SU-DHL-6 (cell line): Measurements from ENCODE around the gene KRTAP10-10.

Experiments used
- H2AFZ ChIP-seq: fragments of 200-600 bp; sonication (generic); 2 replicates; pipeline ENCODE4 v1.6.1; 2014; ENCODE audit warnings: low read depth, mild to moderate bottlenecking, moderate library complexity, mixed read lengths, antibody characterized with exemption, low read length; ENCODE audit not compliant: severe bottlenecking
- H3F3A ChIP-seq: fragments of 200-600 bp; shearing (Covaris generic); 2 replicates; pipeline ENCODE4 v1.6.0; 2016; ENCODE audit warnings: antibody characterized with exemption, mild to moderate bottlenecking; ENCODE audit not compliant: insufficient read depth
- H3K27ac ChIP-seq: fragments of 200-600 bp; sonication (generic); 2 replicates; pipeline ENCODE4 v1.5.1; 2016; ENCODE audit warnings: low read depth, mild to moderate bottlenecking, low read length, moderate library complexity, mixed read lengths
- H3K27me3 ChIP-seq: fragments of 200-600 bp; sonication (generic), shearing (Covaris generic); 2 replicates; pipeline ENCODE4 v1.6.0; 2014; ENCODE audit warnings: mild to moderate bottlenecking, low read length
- H3K36me3 ChIP-seq: fragments of 200-600 bp; sonication (generic); 2 replicates; pipeline ENCODE4 v1.6.1; 2014; ENCODE audit warnings: mild to moderate bottlenecking, low read length, mixed read lengths
- H3K4me2 ChIP-seq: fragments of 300-600, 200-600 bp; shearing (Covaris generic), sonication (generic); 2 replicates; pipeline ENCODE4 v1.6.0; 2014; ENCODE audit warnings: low read length, low read depth, mild to moderate bottlenecking; ENCODE audit not compliant: poor library complexity, severe bottlenecking
- H3K4me3 ChIP-seq: fragments of 200-600 bp; sonication (generic); 2 replicates; pipeline ENCODE4 v1.5.1; 2014; ENCODE audit warnings: antibody characterized with exemption, low read length, mild to moderate bottlenecking, mixed read lengths; ENCODE audit not compliant: insufficient read depth, poor library complexity, severe bottlenecking
- H3K79me2 ChIP-seq: fragments of 200-600 bp; sonication (generic); 2 replicates; pipeline ENCODE4 v1.6.1; 2014; ENCODE audit warnings: mild to moderate bottlenecking, low read length, moderate library complexity; ENCODE audit not compliant: insufficient read depth
- H3K9ac ChIP-seq: fragments of 200-600 bp; sonication (generic); 2 replicates; pipeline ENCODE4 v1.7.0; 2014; ENCODE audit warnings: mild to moderate bottlenecking, low read length
- H3K9me2 ChIP-seq: fragments of 200-600 bp; sonication (generic); replicated peaks from 2 replicates; pipeline ENCODE4 v1.6.1; 2014; ENCODE audit warnings: low read length; ENCODE audit not compliant: insufficient read depth
- H3K9me3 ChIP-seq: fragments of 200-600 bp; sonication (generic); 2 replicates; pipeline ENCODE4 v1.6.1; 2014; ENCODE audit warnings: low read length, mixed read lengths; ENCODE audit not compliant: insufficient read depth
- H4K20me1 ChIP-seq: fragments of 200-600 bp; sonication (generic); 2 replicates; pipeline ENCODE4 v1.6.1; 2014; ENCODE audit warnings: low read depth, mild to moderate bottlenecking, antibody characterized with exemption, low read length, moderate library complexity, mixed read lengths
- EZH2phosphoT487 ChIP-seq: fragments of 200-600 bp; sonication (generic), shearing (Covaris generic); conservative IDR thresholded peaks from 2 replicates; pipeline ENCODE4 v1.6.1; 2018; ENCODE audit warnings: mild to moderate bottlenecking, antibody characterized with exemption, low read length, moderate library complexity, mixed read lengths
- TF ChIP-seq, protein P1 (sequence below): fragments of 200-600 bp; sonication (generic); IDR thresholded peaks from one replicate; pipeline ENCODE4 v1.5.1; 2017; ENCODE audit warnings: antibody characterized with exemption, mild to moderate bottlenecking, low read length, moderate library complexity; ENCODE audit not compliant: insufficient read depth, poor library complexity, severe bottlenecking

The KRTAP10-10 gene

DNA sequence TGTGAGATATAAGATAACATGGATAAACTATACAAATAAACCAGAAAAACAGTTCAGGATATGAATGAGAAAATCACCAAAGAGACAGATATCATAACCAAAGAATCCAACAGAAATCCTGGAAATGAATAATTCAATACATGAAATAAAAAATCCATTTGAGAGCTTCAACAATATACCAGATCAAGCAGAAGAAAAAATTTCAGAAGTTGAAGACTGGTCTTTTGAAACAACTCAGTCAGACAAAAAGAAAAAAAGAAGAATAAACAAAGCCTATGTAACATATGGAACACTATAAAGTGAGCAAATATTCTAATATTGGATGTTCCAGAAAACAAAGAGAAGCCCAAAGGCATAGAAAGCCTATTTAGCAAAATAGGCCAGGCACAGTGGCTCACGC is 34.8 kb downstream of the KRTAP10-10 start:
- H4K20me1 ChIP-seq: no peaks in the 10 kb centered on the region
- no peaks in the 10 kb centered on the region for H3K36me3 ChIP-seq
- TF ChIP-seq, protein P1, sequence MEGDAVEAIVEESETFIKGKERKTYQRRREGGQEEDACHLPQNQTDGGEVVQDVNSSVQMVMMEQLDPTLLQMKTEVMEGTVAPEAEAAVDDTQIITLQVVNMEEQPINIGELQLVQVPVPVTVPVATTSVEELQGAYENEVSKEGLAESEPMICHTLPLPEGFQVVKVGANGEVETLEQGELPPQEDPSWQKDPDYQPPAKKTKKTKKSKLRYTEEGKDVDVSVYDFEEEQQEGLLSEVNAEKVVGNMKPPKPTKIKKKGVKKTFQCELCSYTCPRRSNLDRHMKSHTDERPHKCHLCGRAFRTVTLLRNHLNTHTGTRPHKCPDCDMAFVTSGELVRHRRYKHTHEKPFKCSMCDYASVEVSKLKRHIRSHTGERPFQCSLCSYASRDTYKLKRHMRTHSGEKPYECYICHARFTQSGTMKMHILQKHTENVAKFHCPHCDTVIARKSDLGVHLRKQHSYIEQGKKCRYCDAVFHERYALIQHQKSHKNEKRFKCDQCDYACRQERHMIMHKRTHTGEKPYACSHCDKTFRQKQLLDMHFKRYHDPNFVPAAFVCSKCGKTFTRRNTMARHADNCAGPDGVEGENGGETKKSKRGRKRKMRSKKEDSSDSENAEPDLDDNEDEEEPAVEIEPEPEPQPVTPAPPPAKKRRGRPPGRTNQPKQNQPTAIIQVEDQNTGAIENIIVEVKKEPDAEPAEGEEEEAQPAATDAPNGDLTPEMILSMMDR: no peak
- no peak for TF ChIP-seq EZH2phosphoT487
- no peaks in the 10 kb centered on the region for H3F3A ChIP-seq
- no peak overlapping the region for H3K9ac ChIP-seq
- no peak overlapping the region for H3K4me2 ChIP-seq
- H3K4me3 ChIP-seq: no peak overlapping the region
- no peaks in the 10 kb centered on the region for H3K27me3 ChIP-seq
- H3K79me2 ChIP-seq: no peaks in the 10 kb centered on the region
- no peaks in the 10 kb centered on the region for H3K9me2 ChIP-seq
- H3K27ac ChIP-seq: no peak overlapping the region
- no peak overlapping the region for H2AFZ ChIP-seq
- no peaks in the 10 kb centered on the region for H3K9me3 ChIP-seq

DNA sequence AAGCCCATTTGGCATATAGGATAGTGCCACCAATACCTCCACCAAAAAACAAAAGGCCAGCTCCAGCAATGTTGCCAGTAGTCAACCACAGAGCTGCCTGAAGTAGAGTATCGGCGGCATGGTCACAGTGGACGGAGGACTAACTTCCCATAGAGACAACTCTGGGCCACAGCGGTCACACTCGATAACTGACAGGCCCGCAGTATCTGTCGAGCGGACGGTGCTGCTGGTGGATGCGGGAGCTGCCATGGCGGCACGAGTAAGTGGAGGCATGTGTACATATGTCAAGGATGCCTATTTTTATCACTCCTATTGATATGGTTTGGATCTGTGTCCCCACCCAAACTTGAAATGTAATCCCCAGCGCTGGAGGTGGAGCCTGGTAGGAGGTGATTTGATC is 40.7 kb downstream of the KRTAP10-10 start:
- H3K9me3 ChIP-seq: no peaks in the 10 kb centered on the region
- no peak overlapping the region for H2AFZ ChIP-seq
- no peaks in the 10 kb centered on the region for H3F3A ChIP-seq
- no peaks in the 10 kb centered on the region for H3K79me2 ChIP-seq
- H3K4me3 ChIP-seq: no peak overlapping the region
- H3K27ac ChIP-seq: no peak overlapping the region
- H4K20me1 ChIP-seq: no peaks in the 10 kb centered on the region
- H3K27me3 ChIP-seq: no peaks in the 10 kb centered on the region
- TF ChIP-seq EZH2phosphoT487: no peak
- TF ChIP-seq, protein P1: no peak
- H3K36me3 ChIP-seq: no peaks in the 10 kb centered on the region
- no peak overlapping the region for H3K9ac ChIP-seq
- H3K4me2 ChIP-seq: no peak overlapping the region
- no peaks in the 10 kb centered on the region for H3K9me2 ChIP-seq

DNA sequence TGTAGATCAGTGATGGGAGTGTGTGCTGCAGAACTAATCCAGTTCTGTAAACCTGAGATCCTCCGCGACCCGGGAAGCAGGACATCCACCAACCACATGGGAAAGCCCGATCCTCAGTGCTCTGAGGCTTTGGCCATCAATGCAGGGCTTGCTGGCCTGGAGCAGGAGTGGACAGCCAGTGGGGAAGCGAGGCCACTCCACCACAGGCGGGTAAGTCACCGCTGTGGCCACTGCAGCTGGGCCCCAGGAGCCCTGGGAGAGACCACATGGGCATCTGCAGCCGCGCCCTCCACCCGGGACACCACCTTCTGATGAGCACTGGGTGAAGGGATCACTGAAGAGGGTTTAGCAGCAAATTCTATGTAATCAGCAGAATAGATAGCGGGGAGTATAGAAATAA is 44.0 kb downstream of the KRTAP10-10 start:
- H2AFZ ChIP-seq: no peak overlapping the region
- H3K9me2 ChIP-seq: no peaks in the 10 kb centered on the region
- no peak overlapping the region for H3K4me3 ChIP-seq
- H3K79me2 ChIP-seq: no peaks in the 10 kb centered on the region
- no peaks in the 10 kb centered on the region for H3K27me3 ChIP-seq
- no peaks in the 10 kb centered on the region for H3K9me3 ChIP-seq
- H3F3A ChIP-seq: no peaks in the 10 kb centered on the region
- H3K36me3 ChIP-seq: no peaks in the 10 kb centered on the region
- no peak overlapping the region for H3K4me2 ChIP-seq
- TF ChIP-seq, protein P1: no peak
- no peak for TF ChIP-seq EZH2phosphoT487
- H4K20me1 ChIP-seq: no peaks in the 10 kb centered on the region
- H3K9ac ChIP-seq: no peak overlapping the region
- no peak overlapping the region for H3K27ac ChIP-seq
